NCI-H345 treated with DMSO at 0.1 percent for 48 hours (cell line): ENCODE results near the gene ZNF518A.
"Not testable (repeated sequence)": the region's sequence is repeated elsewhere in the genome, so short reads cannot be mapped to it uniquely, and the experiment has no call there.

Experiments
- DNase-seq: peaks from one replicate; lab custom pipeline; 2025; ENCODE audit not compliant: unreplicated experiment; lab: John Stamatoyannopoulos, UW

ZNF518A gene

GRCh38 chr10:96131621-96132020, 1.5 kb downstream of the ZNF518A start:
- no peak for DNase-seq

DNA sequence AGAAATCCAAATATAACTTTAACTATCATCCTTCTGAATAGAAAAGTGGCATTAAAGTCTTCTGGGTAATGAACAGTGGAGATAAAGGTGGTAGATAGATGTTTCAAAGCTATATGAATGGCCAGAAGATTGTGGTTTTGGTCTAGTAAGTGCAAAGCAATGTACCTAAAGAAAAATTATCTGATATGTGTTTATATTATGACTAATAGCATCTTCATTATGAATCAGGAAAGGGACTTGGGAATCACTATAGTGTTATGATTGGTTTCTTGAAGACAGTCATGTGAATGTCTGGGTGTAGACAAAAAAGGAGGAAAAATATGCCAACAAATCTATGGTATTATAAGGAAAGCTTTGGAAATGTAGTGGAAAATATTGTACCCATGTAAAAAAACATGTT, 3.0 kb downstream of the ZNF518A start:
- DNase-seq, result no peak

DNA sequence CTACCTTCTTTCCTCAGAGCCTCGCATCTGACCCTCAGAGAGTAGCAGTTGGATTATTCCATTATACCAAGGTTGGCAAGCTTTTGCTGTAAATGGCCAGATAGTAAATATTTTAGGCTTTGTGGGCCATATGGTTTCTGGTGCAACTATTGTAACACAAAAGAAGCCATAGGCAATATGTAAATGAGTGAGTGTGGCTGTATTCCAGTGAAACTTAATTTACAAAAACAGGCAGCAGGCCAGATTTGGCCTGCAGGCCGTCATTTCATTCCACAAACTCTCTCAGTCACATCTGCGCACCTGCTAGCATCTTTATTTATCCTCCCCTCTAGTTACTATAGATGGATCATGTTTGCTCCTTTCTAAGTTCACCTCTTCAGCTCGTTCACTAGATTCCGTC, 6.7 kb downstream of the ZNF518A start:
- DNase-seq, result no peak

- no peak for DNase-seq
Observed at GRCh38 chr10:96137567-96137966, 7.5 kb downstream of the ZNF518A start.

- no peak for DNase-seq
Observed at GRCh38 chr10:96138102-96138501, 8.0 kb downstream of the ZNF518A start.

DNA sequence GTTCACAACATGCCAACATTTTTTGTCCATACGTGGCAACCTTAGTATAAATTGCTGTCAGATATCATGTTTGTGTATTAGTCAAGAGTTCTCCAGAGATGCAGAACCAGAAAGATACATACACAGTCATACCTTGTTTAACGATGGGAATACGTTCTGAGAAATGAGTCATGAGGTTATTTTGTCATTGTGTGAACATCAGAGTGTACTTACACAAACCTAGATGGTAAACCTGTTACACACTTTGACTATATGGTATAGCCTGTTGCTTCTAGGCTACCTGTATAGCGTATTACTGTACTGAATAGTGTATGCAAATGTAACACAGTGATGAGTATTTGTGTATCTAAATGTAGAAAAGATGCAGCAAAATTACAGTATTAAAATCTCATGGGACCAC, 22.3 kb downstream of the ZNF518A start:
- DNase-seq, result no peak

DNA sequence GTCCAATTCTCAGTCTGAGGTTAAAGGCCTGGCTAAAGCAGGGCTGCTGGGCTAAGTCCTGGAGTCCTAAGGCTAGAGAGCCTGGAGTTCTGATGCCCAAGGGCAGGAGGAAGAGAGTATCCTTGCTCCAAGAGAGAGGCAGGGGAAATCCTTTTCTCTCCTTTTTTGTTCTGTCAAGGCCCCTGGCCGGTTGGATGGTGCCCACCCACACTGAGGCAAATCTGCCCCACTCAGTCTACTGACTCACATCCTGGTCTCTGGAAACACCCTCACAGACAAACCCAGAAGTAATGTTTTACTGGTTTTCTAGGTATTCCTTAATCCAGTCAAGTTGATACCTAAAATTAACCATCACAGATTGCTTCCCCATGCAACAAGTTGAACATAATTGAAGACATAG, 23.0 kb downstream of the ZNF518A start:
- no peak for DNase-seq

GRCh38 chr10:96165726-96166125, 35.6 kb downstream of the ZNF518A start:
- DNase-seq, result no peak

- no peak for DNase-seq
Observed at GRCh38 chr10:96168546-96168945, 38.4 kb downstream of the ZNF518A start.

GRCh38 chr10:96170230-96170629, 40.1 kb downstream of the ZNF518A start:
- DNase-seq, result no peak

DNA sequence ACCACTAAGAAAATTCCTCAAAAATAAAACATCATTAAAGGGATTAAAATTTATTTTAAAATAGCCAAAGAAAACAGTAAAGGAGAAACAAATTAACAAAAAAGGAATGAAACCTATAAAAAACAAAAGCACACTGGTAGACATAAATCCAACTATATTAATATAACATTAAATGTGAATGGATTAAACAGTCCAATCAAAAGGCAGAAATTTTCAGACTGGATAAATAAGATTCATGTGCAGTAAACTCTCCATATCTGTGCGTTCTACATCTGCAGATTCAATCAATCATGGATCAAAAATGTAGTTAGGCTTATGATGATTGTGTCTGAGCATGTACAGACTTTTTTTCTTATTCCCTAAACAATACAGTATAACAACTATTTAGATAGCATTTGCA, 42.6 kb downstream of the ZNF518A start:
- no peak for DNase-seq

DNA sequence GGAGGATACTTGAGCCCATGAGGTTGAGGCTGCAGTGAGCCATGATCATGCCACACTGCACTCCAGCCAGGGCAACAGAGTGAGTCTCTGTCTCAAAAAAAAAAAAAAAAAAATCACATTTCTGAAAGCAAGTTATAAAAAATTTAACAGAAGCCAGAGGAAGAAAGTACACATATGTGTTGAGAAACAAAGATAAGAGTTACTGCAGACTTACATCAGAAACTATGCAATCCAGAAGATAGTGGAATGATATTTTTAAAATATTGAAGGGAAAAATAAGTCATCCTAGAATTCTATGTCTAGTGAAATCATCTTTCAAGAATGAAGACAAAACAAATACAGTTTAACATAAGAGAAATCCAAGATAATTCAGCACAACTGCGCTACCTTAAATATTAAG, 46.9 kb downstream of the ZNF518A start:
- no peak for DNase-seq

DNA sequence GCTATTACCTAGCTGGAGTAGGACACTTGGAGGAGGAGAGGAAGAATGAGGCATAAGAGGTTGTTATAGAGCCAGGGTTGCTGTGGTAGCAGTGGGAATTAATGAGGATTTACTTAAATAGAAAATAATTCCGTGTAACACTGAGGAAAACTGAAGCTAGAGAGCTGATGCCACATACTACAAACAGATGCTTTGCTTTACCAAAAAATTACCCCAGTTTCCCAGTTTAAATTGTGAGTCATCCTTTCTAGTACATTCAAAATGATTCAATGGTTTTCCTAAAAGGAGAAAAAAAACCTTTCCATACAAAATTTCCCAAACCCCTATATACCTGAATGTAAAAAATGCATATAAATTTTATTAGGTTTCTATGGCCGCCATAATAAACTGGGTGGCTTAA, 58.3 kb downstream of the ZNF518A start:
- no peak for DNase-seq

- no peak for DNase-seq
Observed at GRCh38 chr10:96188916-96189315, 58.8 kb downstream of the ZNF518A start.

- DNase-seq, result not testable (repeated sequence)
Observed at GRCh38 chr10:96189505-96189904, 59.4 kb downstream of the ZNF518A start.

DNA sequence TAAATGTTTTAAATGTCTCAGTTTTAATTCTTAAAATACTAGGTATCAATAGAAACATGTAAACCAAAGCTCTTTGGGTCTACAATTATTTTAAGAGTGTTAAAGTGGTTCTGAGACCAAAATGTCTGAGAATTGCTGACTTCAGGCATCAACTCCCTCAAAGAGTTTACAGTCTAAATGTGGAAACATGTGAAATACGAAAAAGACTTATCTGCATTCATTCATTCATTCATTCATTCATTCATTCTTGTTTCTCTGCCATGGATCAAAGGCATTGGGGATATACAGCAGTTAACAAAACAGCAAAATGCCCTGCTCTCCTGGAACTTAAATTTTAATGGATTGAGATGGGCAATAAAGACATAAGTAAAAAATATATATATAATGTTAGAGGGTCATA, 71.4 kb downstream of the ZNF518A start:
- DNase-seq, result no peak

- no peak for DNase-seq
Observed at GRCh38 chr10:96205580-96205979, 75.5 kb downstream of the ZNF518A start.

GRCh38 chr10:96208271-96208670, 78.2 kb downstream of the ZNF518A start:
- no peak for DNase-seq

GRCh38 chr10:96208946-96209345, 78.8 kb downstream of the ZNF518A start:
- DNase-seq, result no peak

DNA sequence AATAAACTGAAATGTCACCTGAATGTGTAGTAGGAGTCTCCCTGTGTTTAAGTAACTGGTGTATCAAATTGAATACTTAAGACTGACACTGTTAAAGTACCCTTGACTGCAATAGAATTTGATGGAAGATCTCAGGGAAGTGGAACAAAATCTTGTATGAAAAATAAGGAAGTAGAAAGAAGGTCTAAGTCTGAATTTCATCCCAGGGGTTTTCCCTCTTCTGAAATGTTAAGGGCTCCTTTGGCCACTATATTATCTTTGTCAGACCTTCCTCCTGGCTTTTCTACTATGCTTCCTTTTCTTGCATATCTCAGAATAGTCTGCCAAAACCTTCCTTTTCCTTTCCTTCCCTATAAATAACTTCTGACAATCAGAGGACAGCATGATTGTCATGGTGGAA, 81.7 kb downstream of the ZNF518A start:
- no peak for DNase-seq

- no peak for DNase-seq
Observed at GRCh38 chr10:96212911-96213310, 82.8 kb downstream of the ZNF518A start.
